NCI-H526 (cell line): ENCODE data around the gene TACC3.

Experiments
- DNase-seq, 2 experiments: peaks; one replicate each; lab custom pipeline; 2025; lab: John Stamatoyannopoulos, UW

TACC3 gene

DNA sequence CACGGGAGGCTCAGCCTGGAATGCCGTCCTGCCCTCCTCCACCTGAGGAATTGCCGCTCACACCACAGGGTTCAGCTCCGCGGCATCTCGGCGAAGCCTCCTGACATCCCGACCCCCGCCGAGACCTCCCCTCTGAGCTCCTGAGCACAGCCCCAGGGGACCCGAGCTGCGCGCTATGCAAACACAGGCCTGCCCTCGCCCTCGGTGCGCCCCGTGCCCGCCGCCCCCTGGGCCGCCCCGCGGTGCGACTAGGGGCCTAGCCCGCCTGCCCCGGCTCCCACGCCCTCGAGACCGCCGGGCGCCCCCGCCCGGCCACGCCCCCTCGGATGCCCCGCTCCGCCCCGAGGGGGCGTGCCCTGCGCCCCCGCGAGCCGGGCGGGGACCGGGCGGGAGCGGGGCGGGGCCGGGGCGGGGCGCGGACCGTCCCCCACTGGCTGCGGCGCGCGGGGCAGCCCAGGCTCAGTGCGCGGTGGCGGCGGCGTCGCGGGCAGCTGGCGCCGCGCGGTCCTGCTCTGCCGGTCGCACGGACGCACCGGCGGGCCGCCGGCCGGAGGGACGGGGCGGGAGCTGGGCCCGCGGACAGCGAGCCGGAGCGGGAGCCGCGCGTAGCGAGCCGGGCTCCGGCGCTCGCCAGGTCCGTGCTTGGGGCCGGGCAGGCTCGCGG, 71.6 kb downstream of the TACC3 start, which contains the start of gene FGFR3:
Gene FGFR3 (plus strand): TSS at position 462 of the 664 bp plus-strand sequence. CDS start 642 bp downstream, outside the sequence.
- DNase-seq = peak in 1 of 2 experiments; percentile 88

DNA sequence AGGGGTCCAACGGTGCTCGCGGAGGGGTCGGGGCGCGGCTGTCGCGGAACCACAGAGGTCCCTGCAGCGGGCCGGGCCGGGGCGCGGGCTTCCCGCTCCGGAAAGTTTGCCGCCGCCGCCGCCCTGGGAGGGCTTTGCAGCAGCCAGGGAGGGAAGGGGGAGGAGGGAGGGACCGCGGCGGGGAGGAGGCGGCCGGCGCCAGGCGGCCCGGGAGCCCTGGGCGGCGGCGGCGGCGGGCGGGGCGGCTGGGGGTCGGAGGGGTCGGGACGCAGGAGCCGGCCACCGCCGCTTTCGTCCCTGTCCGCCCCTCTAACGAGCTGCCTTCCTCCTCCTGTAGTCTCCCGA, 72.1 kb downstream of the TACC3 start:
- peak in 1 of 2 experiments; percentile 63 for DNase-seq

- DNase-seq = peak in 1 of 2 experiments; percentile 62
These were observed 72.9 kb downstream of the TACC3 start for GRCh38 chr4:1793940-1794808.
